Measurements from ENCODE around the gene SNX9.

DNA sequence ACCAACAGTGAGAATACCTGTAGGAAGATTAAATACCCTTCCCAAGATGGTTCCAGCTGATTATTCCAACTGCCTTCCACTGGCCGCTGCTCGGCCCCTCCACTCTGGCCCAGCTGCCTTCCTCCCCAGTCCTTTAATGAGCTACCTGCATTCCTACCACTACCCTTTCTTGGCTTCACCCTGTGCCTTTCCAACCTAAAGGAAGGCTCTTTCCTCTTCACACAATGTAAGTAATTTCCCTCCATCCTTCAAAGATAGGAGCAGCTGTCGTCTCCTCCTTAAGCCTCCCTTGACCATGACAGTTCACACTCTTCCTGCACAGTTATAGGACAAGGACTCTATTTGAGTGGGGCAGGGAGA lies 16.2 kb upstream of the SNX9 start:
- TF ChIP-seq, protein P1, sequence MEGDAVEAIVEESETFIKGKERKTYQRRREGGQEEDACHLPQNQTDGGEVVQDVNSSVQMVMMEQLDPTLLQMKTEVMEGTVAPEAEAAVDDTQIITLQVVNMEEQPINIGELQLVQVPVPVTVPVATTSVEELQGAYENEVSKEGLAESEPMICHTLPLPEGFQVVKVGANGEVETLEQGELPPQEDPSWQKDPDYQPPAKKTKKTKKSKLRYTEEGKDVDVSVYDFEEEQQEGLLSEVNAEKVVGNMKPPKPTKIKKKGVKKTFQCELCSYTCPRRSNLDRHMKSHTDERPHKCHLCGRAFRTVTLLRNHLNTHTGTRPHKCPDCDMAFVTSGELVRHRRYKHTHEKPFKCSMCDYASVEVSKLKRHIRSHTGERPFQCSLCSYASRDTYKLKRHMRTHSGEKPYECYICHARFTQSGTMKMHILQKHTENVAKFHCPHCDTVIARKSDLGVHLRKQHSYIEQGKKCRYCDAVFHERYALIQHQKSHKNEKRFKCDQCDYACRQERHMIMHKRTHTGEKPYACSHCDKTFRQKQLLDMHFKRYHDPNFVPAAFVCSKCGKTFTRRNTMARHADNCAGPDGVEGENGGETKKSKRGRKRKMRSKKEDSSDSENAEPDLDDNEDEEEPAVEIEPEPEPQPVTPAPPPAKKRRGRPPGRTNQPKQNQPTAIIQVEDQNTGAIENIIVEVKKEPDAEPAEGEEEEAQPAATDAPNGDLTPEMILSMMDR (IDR thresholded peaks at IDR 0.05 in 4 of 5, conservative IDR thresholded peaks at IDR 0.05 in 1 of 5), result no peak
- TF ChIP-seq POLR2A (IDR thresholded peaks at IDR 0.05), result no peak
